Femur (tissue), 1 donor: ENCODE results near the gene TGFB1.
"Not testable (repeated sequence)": the region's sequence is repeated elsewhere in the genome, so short reads cannot be mapped to it uniquely, and the experiment has no call there.

Source experiments
- DNase-seq: peaks from one replicate; pipeline ENCODE4 v3.0.0-alpha.2; 2017

Gene TGFB1

DNA sequence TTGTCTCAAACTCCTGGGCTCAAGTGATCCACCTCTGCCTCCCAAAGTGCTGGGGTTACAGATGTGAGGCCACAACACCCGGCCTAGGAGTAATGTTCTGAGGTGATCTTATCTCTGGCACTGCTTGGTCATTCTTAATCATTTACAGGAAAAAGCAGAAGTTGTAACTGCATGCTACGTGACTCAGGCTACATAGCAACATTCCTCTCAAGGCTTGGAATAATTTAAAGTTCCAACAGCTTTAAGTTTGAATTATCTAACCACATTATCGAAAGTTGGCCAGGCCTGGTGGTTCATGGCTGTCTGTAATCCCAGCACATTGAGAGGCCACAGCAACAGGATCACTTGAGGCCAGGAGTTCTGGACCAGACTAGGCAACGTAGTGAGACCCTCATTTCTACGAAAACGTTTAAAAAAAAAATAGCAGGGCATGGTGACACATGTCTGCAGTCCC lies 14.2 kb upstream of the TGFB1 start:
- DNase-seq: no peak

DNA sequence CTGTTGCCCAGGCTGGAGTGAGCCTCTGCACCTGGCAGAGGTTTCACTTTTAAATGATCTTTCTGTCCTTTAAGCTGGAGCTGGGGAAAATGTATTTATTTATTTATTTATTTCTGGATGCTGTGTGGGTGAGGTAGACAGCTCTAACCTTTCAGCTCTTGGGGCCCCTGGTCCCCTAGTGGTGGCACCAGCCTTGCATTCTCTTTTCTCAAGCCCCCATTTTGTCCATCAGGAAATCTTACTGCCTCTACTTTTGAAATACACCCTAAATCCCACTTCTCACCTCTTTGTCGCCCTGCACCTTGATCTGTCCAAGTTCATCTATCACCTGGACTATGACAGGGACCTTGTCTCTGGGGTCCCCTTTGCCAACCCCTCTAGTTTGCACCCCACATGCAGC lies 12.4 kb upstream of the TGFB1 start:
- DNase-seq: no peak

DNA sequence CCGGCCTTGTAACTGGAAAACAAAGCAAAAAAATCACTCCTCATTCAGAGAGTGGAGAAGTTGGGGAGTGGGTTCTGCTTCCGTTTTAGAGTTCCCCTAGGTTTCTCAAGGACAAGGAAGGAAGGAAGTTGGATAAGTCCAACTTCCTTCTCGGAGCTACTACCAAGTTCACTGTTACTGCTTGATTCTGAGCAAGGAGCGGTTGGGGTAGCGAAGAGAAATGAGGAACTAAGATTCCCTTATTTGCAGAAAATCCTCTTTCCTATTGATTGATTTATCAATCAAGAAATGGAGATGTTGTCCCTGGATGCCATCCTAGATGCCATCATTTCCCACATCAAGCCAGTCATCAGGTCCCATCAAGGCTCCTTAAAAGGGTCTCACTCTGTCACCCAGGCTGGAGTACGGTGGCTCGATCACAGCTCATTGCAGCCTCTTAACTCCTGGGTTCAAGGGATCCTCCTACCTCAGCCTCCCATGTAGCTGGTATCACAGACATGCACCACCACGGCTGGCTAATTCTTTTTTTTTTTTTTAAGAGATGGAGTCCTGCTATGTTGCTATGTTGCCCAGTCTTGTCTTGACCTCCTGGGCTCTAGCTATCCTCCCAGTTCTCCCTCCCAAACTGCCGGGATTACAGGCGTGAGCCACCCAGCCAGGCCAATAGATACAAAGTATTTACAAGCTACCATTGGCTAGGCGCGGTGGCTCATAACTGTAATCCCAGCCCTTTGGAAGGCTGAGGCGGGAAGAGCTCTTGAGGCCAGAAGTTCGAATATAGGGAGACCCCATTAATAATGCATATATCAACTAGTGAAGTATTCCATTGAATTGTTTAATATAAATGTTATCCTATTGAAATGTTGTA lies 11.0 kb upstream of the TGFB1 start:
- DNase-seq: no peak

DNA sequence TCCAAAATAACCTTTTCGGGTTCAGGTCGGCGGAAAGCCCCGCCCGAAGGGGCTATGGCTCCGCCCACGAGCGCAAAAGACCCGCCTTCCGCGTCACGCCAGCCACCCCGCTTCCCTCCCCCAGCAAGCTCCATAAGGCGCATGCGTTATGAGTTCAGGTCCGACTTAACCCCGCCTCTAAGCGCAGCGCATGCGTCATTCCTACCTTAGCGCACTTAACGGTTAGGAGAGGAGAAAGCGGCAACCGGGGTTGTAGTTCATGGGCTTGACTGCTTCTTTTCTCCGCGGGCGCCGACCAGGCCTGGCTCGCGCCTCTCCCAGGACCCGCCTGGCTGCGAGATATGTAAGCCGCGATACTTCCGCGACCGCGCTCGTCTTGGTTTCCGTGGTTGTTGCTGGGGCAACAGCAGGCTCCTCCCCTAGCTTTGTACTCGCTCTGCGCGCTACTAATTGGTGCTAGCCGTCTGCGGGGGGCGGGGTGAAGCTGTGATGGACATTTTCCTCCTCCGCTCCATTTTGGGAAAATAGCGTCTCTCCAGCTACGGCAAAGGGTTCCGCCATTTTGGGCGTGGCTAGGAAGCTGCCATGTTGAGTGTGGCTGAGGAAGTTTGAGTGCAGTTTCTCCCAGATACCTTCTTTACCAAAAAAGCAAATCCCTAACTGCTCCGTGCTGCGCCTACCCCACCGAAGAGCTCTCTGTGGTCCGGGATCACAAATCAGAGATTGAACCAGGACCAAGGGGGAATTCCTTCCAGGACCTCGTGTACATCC lies 10.2 kb upstream of the TGFB1 start, which contains the start of gene B9D2:
TSS of gene B9D2 (minus strand) at position 397 of the 771 bp plus-strand sequence. CDS start 630 bp downstream, outside the sequence.
- peak; percentile 99 for DNase-seq

DNA sequence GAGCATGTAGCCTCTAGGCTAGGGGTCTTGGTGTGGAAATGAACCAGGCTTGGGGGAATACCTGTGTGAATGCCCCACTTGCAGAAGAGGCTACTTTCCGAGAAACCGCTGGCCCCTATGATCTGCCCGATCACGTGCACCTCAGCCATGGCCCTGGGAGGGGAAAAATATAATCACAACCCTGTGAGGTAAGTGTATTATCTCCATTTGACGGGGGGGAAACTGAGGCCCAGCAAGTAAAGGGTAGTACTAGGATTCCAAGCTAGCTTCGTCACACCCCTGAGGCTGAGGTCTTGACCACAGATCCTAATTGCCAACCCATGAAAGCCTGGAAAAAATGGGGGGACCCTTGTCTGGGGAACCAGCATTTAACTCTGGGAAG lies 9.6 kb upstream of the TGFB1 start:
- DNase-seq: no peak

DNA sequence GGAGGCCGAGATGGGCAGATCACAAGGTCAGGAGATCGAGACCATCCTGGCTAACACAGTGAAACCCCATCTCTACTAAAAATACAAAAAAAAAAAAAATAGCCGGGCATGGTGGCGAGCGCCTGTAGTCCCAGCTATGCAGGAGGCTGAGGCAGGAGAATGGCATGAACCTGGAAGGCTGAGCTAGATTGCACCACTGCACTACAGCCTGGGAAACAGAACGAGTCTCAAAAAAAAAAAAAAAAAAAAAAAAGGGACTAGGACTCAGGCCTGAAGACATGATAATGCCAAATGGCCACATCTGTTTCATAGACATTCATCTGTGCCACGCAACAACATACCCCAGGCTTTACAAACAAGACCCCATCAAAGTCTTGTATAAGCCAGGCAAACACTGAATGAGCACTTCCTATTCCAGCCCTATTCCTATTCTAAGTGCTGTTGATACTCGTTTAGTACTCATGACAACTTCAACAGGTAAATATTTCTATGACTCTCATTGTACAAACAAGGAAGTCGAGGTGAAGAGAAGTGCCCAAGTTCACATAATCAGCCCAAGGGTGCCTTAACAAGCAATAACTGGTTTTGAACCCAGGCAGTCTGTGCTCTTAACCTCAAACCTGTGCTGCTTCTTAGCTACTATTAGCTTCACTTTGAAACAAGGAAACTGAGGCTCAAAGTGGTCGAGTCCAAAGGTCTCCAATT lies 8.6 kb upstream of the TGFB1 start:
- no peak for DNase-seq

DNA sequence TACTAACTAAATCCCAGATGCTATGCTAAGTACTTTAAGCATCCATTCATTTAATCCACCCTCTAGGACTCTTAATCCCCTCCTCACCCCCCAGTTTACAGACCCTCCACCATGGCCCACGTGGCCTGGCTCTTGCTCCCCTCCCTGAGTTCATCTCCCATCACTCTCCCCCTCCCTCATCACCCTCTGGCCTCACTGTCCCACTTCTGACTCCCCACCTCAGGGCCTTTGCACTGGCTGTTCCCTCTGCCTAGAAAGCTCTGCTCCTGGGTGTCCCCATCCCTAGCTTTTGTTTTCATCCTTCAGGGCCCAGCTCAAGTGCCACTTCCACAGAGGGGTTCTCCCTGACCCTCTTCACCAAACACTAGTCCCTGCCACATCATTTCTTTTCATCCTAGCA lies 6.0 kb upstream of the TGFB1 start:
- no peak for DNase-seq

DNA sequence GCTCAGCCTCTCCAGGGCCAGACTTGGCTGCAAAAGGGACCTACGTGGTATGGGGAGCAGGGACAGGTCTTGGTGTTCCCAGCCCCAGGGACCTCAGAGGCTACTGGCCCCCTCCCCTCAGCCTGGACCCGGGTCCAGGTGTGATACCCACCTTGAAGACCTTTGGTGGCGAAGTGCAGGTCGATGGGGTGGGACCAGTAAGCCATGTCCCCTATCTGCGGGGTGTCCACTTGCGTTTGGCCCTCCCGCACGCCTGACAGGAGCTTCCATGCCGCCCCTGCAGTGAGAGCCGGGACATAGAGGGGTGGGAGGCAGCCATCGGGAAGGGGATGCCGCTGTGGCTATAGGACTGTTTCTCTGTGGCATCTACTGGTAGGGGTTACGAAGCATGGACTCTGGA lies 4.0 kb upstream of the TGFB1 start:
- no peak for DNase-seq

DNA sequence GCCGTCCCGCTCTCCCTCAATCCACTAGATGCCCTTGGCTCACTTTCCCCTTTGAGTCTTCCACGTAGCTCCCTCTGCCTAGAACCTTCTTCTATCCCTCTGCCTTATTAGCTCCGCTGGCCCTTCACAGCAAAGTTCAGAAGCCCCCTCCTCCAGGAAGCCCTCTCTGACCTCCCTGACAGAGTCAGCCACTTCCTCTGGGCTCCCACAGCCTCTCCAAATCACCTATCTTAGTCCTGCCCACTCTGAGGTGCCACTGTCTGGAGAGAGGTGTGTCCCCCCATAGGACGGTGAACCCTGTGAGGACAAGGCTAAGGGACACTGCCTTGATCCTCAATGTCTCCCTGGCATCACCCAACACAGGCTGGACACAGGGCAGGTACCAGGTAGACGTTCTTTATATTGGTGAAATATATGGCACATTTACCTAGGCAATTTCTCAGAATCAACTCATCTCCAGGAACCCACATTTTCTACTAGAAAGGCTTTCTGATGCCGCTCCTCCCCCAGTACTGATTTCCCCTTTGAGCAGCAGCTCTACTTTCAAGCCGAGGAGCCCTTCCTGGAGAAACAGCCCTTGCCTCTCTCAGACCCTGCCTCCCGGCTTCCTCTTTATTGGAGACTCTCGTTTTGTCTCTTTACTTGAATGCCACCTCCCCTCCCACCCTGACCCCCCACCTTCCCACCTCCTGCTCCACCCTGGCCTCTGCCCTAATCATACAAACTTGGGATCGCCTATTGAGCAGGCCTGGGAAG lies 3.4 kb upstream of the TGFB1 start:
- no peak for DNase-seq

DNA sequence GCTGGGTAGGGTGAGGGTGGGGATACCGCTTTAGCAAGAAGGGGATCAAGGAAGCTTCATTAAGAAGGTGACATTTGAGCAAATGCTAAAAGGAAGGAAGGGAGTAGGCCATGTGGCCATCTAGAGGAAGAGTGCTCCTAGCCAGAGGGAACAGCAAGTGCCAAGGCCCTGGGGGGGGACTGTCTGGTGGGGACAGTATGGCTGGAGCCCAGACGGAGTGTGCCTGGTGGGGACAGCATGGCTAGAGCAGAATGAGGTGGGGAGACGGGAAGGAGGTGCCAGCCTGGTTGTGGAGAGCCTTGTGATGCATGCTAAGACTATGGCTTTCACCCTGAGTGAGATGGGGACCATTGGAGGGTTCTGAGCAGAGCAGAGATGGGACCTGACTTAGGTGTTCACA lies 2.1 kb upstream of the TGFB1 start:
- DNase-seq: no peak

DNA sequence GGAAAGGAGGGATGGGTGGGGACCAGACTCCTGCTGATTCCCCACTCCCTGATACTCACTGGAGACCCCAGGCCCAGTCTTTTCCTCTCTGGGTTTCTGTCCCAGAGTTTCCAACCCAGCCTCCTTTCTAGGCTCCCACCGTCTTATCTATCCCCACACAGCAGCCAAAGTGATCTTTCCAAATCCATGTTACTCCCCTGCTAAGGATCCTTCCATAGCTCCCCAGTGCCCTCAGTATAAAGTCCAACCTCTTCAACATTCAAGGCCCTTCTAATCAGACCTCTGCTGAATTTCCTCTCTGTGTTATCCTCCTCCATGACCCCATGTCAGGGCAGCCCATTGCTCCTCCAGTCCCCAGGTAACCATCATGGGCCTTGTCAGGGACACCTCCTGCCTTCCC lies 1.3 kb upstream of the TGFB1 start:
- DNase-seq: no peak

DNA sequence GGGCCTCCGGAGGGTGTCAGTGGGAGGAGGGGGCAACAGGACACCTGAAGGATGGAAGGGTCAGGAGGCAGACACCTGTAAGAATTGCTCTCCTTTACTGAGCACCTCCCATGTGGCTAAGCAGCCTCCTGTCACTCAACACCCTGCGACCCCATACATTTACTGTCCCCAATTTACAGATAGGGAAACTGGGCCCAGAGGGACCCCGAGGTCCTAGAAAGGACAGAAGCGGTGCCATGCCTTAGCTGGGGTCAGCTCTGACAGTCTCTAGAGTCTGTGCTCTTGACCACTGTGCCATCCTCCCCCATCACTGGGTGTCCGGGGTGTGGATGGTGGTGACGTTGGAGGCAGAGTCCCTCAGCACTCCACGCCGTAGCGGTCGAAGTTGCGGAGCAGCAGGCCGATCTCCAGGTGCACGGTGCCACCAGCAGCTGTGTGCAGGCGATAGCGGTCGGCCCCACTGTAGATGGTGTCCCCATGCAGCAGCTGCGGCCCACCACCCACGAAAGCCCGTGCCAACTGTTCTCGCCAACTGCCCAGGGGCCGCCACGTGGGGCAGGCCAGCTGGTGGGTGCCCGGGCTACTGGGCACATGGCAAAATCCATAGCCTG lies 726 bp upstream of the TGFB1 start:
- DNase-seq: no peak

DNA sequence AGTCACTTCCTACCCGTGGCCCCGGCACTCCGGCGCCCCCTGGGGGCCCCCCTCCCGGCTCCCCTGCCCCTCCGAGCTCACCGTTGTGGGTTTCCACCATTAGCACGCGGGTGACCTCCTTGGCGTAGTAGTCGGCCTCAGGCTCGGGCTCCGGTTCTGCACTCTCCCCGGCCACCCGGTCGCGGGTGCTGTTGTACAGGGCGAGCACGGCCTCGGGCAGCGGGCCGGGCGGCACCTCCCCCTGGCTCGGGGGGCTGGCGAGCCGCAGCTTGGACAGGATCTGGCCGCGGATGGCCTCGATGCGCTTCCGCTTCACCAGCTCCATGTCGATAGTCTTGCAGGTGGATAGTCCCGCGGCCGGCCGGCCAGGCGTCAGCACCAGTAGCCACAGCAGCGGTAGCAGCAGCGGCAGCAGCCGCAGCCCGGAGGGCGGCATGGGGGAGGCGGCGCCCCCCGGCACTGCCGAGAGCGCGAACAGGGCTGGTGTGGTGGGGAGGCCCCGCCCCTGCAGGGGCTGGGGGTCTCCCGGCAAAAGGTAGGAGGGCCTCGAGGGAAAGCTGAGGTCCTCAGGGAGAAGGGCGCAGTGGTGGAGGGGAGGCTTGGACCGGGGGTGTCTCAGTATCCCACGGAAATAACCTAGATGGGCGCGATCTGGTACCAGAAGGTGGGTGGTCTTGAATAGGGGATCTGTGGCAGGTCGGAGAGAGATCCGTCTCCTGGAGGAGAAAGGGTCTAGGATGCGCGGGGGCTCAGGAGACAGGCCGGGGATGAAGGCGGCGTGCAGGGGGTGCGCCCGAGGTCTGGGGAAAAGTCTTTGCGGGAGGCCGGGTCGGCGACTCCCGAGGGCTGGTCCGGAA lies 885 bp downstream of the TGFB1 start:
- peak; percentile 61 for DNase-seq

DNA sequence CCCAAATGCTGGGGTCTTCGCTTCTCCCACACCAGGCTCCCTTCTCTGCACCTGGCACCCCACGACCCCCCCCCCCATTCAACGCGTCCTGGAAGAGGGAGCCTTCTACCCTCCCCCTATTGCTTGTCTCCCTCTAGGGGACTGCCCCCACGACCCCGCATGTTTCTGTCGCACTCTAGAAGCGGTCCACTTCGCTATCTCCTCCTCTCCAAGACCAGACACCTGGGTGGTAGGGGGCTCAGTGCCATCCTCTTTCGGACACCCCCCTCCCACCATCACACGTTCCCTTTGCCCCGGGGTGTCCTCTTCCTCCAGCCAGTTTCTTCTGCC lies 1.5 kb downstream of the TGFB1 start:
- no peak for DNase-seq

DNA sequence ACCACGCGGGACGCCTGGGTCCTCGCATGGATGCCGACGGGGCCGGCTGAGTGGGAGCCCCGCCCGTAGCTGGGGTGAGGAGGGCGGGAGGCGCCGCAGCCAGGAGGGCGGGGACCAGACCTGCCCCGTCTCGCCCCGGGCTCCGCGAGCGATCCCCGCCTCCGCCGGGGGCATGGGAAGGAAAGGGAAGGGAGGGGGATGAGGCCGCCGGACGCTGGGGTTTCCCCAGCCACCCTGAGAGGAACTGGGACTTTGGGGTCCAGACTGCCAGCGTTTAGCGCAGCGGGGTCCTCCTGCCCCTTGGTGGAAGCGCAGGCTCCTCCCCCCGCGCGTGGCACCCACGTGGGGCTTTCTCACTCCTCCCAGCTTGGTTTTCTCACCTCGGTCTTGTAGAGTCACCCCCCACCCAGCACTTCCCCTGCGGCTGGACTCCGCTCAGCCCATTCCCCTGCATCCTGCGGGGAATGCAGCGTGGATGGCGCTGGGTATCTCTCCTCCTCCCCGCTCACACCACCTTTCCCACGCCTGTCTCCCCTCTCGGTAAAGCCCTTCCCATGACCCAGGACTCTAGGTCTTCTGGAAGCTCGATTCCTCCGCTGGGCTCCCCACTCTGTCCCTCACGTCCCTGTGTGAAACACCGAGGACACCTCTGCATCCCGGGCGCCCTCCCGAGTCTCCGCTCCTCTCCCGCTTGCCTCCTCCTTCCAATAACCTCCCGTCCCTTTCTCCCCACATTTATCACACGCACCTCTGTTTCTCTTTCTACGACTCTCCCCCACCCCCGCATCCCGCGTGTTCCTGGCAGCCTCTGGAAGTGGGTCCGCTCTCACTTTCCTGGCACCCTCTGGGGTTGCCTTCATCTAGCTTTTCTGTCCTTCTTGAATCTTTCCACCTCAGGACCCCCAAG lies 2.1 kb downstream of the TGFB1 start:
- DNase-seq: peak; percentile 69

DNA sequence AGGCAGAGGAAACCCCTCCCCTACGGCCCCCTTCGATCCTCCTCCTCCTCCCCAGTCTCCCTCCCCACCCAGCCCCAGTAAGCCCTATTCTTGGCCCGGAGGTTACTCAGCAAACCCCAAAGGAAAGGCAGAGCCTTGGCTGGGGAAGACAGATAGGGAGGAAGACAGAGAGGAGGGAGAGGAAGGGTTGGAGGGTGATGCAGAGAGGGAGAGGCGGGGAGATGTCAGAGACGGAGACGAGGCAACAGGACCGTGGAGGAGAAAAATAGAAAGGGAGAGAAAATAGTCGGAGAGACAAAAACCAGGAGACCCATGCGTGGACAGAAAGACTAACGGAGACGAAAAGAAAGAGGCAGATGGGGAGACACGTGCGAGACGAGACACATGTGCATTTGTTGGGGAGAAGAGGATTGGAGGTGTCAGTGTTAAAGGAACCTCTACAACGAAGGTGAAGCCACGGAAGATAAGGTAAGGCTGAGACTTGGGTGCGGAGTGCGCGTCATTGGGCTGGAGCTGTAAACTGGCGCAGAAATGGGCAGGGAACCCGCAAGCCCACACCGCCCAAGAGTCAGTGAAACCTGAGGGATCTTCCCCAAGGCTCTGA lies 2.9 kb downstream of the TGFB1 start:
- DNase-seq: no peak

DNA sequence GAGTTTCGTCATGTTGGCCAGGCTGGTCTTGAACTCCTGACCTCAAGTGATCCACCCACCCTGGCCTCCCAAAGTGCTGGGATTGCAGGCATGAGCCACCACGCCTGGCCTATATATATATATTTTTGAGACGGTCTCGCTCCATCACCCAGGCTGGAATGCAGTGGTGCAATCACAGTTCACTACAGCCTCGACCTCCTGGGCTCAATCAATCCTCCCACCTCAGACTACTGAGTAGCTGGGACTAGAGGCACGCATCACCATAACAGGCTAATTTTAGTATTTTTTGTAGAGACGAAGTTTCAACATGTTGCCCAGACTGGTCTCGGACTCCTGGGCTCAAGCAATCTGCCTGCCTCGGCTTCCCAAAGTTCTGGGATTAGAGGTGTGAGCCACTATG lies 6.8 kb downstream of the TGFB1 start:
- DNase-seq: not testable (repeated sequence)

DNA sequence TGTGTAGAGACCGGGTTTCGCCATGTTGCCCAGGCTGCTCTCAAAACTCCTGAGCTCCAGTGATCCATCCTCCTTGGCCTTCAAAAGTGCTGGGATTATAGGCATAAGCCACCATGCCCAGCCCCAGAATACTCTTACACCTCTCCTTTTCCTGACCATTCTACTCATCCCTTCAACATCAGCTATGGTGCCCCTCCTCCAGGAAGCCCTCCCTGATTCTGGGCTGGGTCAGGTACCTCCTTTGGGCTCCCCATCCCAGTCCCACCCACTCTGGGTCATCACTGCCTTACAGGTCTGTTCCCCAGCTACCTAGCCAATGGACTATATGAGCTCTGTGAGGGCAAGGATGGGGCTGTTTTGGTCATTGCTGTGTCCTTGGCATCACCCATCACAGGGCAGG lies 9.6 kb downstream of the TGFB1 start:
- DNase-seq: no peak

DNA sequence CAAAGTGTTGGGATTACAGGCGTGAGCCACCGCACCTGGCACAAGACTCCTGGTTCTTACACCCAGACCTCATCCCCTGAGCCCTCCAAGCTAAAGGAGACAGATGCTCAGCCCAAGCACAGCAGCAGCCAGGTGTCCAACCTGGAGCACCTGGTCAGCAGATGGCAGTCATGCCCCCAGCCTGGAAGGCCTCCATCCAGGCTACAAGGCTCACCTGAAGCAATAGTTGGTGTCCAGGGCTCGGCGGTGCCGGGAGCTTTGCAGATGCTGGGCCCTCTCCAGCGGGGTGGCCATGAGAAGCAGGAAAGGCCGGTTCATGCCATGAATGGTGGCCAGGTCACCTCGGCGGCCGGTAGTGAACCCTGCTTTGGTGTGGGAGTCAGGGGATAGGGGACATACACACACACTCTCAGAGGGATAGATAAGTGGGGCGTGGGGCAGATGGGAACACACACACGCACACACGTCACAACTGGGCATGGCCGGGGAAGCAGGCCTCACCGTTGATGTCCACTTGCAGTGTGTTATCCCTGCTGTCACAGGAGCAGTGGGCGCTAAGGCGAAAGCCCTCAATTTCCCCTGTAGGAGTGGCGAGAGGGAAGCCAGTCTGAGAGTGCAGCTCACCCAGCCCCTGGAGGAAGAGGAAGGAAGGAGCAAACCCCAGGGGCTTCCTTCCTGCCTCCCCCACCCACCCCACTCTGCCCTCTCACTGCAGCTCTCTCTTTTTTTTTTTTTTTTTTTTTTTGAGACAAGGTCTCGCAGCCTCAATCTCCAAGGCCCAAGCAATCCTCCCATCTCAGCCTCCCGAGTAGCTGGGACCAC lies 11.8 kb downstream of the TGFB1 start:
- no peak for DNase-seq
